ENCODE measurements around the gene OSTN. TPM values are rescaled to one million over a fixed set of nuclear protein-coding genes. Genes with fewer than 3 reads are reported as not detected.
"Not testable (repeated sequence)": the region's sequence is repeated elsewhere in the genome, so short reads cannot be mapped to it uniquely, and the experiment has no call there.

The OSTN gene
- total and polyA plus RNA-seq, 12 donors = under 0.01 TPM; not detected in 11

DNA sequence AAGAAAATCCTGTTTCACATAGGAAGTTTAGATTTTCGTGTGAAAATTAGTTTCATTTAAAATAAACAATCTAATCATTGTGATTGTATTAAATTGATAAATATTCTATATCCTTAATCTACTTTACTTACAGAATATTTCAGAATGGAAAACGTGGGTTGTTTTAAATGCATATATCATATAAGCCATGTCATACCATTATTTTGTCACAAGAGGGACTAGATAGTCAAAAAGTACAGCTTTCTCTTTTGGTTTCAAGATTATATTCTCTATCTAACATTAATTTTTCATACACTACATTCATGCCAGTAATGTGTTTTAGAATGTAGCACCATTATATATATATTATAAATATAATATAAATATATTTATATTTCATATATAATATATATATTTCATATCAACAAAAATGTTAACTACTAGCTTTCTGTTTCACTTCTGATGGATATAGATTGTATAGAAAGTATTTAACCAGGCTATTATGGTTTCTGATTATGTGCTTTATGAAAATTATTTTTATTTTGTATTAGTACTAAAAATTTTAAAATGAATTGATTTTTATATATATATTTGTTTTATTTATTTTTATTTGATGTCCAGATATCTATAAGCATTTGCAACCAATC is 45.3 kb downstream of the OSTN start:
- intact Hi-C loops (cut with DNase I) = loop anchor here in 1 of 2 donors (10.0 kb wide), 1 partner anchor 150 kb away; no protein-coding TSS in a partner anchor
- no peak overlapping the region for H3K4me3 ChIP-seq
- WGBS, 4 donors = 10 to 29% (median 20%) methylated on average over 2 of the region's 2 CpGs

DNA sequence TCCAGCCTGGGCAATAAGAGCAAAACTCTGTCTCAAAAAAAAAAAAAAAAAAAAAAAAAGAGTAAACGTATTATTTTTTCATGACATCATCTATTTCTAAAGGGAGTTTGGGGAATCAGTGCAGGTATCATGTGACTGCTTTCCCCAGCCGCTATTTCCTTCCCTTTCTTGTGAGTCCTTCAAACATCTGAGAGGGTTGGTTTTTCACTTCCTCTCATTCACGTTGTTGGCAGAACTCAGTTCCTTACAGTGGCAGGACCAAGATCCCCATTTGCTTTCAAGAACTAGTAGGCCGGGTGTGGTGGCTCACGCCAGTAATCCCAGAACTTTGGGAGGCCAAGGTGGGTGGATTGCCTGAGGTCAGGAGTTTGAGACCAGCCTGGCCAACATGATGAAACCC is 47.0 kb downstream of the OSTN start:
- H3K4me1 ChIP-seq (replicated peaks in 1 of 2); H3K27me3 ChIP-seq; H3K36me3 ChIP-seq (replicated peaks in 1 of 2); H3K4me3 ChIP-seq; H3K9me3 ChIP-seq (replicated peaks in 1 of 3): not testable (repeated sequence)
- H3K27ac ChIP-seq = peak overlapping the region in 1 of 5 donors; percentile 59
- 75 to 82% (median 80%) methylated on average over 5 of the region's 5 CpGs for WGBS, 4 donors
- peak in 6 of 7 donors; percentile 21 to 54 (median 42) for DNase-seq
- intact Hi-C loops (cut with DNase I) = loop anchor here in 1 of 2 donors (10.0 kb wide), 1 partner anchor 149 kb away; no protein-coding TSS in a partner anchor

More for the DNA sequence above, 45.3 kb downstream of the OSTN start:
- Histone ChIP-seq H3K27ac (no peak overlapping the region), H3K36me3 (replicated peaks in 1 of 2) (no peaks in the 10 kb centered on the region), H3K4me1 (replicated peaks in 1 of 2) (no peaks in the 10 kb centered on the region), H3K27me3 (no peaks in the 10 kb centered on the region), H3K9me3 (replicated peaks in 1 of 3) (no peaks in the 10 kb centered on the region)
- DNase-seq = no peak
- TF ChIP-seq, protein P1, sequence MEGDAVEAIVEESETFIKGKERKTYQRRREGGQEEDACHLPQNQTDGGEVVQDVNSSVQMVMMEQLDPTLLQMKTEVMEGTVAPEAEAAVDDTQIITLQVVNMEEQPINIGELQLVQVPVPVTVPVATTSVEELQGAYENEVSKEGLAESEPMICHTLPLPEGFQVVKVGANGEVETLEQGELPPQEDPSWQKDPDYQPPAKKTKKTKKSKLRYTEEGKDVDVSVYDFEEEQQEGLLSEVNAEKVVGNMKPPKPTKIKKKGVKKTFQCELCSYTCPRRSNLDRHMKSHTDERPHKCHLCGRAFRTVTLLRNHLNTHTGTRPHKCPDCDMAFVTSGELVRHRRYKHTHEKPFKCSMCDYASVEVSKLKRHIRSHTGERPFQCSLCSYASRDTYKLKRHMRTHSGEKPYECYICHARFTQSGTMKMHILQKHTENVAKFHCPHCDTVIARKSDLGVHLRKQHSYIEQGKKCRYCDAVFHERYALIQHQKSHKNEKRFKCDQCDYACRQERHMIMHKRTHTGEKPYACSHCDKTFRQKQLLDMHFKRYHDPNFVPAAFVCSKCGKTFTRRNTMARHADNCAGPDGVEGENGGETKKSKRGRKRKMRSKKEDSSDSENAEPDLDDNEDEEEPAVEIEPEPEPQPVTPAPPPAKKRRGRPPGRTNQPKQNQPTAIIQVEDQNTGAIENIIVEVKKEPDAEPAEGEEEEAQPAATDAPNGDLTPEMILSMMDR (IDR thresholded peaks at IDR 0.05) = peak; percentile 23 to 60 (median 44)
- TF ChIP-seq POLR2A (IDR thresholded peaks at IDR 0.05) = no peak

DNA sequence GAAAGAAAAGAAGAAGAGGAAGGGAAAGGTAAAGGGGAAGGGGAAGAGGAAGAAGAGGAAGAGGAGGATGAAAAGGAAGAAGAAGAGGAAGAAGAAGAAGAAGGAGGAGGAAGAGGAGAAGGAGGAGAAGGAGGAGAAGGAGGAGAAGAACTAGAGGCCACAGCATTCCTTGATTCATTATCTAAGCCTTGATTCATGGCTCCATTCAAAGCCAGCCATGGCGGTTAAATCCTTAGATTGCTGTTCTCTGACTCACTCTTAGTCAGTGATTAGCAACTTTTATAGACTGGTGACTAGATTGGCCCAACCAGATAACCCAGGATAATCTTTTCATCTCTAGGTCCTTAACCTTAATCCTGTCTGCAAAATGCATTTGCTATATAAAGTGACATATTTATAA is 47.6 kb downstream of the OSTN start:
- intact Hi-C loops (cut with DNase I) = loop anchor here in 1 of 2 donors (10.0 kb wide), 1 partner anchor 148 kb away; no protein-coding TSS in a partner anchor
- Histone ChIP-seq H3K27me3 (no peaks in the 10 kb centered on the region), H3K4me1 (replicated peaks in 1 of 2) (no peaks in the 10 kb centered on the region), H3K9me3 (replicated peaks in 1 of 3) (no peaks in the 10 kb centered on the region), H3K4me3 (no peak overlapping the region), H3K36me3 (replicated peaks in 1 of 2) (no peaks in the 10 kb centered on the region), H3K27ac (no peak overlapping the region)
- no peak for DNase-seq
- TF ChIP-seq, protein P1 (IDR thresholded peaks at IDR 0.05) = no peak
- TF ChIP-seq POLR2A (IDR thresholded peaks at IDR 0.05) = no peak
- 47 to 84% (median 73%) methylated on average over 1 of the region's 1 CpG for WGBS, 4 donors

DNA sequence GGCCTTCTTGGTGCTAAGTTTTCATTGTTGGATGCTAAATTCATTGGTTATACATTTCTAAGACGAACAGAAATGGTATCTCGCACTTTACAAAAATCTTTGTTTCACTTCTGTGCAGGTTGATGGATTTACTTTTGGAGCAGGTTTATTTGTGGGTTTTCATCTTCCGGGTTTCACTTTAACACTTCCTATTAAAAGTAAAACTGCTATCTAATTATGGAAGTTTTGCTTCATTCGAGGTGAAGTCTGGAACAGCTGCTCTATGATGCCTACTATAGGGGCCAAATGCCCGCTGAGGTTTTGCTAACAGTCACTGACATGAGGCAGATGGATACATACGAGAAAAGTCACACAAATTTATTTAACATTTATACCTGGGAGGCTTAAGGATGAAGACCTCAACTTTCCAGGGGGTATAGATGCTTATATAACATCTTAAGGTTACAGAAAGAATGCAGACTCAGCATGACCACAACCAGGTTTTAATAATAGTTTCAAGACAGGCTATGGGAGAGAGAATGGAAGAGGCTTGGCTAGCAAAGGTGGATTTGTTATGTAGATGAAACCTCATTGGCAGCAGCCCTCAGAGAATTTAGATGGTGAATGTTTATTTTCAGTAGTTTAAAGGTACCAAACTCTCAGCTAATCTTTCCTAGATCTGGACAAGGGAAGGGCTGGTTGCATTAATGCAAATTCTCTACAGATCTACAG is 54.2 kb downstream of the OSTN start:
- no peak for DNase-seq
- WGBS, 4 donors = 70 to 84% (median 76%) methylated on average over 6 of the region's 6 CpGs
- no peak overlapping the region for H3K4me3 ChIP-seq
- no peak for TF ChIP-seq POLR2A (IDR thresholded peaks at IDR 0.05)
- TF ChIP-seq, protein P1 (IDR thresholded peaks at IDR 0.05) = no peak
- peaks cover 0 to 4% of the 10 kb centered on the region in 2 donors for H3K4me1 ChIP-seq (replicated peaks in 1 of 2)
- no peaks in the 10 kb centered on the region for H3K9me3 ChIP-seq (replicated peaks in 1 of 3)
- H3K27me3 ChIP-seq = no peaks in the 10 kb centered on the region
- no peaks in the 10 kb centered on the region for H3K36me3 ChIP-seq (replicated peaks in 1 of 2)
- no peak overlapping the region for H3K27ac ChIP-seq
- intact Hi-C loops (cut with DNase I) = no loop called here
